GM19468 (cell line): ENCODE measurements around the gene CTRB1.

Source experiments
- ATAC-seq: cut with Tn5 transposase; IDR thresholded peaks from one replicate; pipeline ENCODE4 v1.9.1; 2021; ENCODE audit warnings: mild to moderate bottlenecking, moderate library complexity, moderate number of reproducible peaks; ENCODE audit not compliant: unreplicated experiment; ENCODE audit errors: extremely low read depth

The CTRB1 gene

DNA sequence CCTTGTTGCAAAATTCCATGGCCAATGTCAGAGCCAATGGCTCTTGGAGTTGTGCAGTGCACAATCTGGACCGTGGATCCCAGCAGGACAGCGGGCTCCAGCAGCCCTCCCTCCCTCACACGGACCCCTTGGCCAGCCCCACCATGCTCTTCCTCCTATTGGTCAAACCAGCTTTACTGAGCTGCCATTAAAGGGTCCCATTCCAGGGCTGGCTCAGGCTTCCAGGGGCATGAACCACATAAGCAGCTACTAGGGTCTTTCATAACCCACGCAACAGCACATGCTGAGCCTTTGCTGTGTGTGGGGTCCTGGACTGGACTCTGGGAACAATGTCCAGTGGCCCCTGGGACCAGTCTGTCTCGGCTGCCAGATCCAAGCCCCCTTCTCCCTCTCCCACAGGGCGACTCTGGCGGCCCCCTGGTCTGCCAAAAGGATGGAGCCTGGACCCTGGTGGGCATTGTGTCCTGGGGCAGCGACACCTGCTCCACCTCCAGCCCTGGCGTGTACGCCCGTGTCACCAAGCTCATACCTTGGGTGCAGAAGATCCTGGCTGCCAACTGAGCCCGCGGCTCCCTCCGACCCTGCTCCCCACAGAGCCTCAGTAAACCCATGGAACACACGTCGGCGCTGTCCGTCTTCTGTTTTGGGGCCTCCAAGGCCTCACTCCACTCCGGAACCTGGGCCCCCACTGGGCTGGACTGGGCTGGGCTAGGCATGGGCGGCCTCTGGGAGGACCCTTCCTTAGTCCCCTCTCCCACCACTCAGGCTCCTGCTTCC lies 5.7 kb downstream of the CTRB1 start:
- ATAC-seq = no peak

DNA sequence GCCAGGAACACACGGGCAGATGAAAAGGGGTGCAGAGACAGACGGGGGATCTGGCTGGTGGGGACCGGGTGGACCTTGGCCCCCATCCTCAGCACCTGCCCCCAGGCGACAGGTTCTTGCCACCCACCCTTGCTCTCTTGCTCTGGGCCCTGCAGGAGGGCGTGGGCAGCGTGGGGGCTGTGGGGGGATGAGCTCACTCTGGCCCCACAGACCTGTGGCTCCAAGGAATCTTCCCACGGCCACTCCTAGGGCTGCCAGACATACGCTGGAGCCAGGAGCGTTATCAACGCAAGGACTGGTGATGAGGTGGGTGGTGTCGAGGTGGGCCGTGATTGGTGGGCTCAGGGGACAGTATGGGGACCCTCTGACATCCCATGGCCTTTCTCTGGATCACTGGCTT lies 6.3 kb downstream of the CTRB1 start:
- no peak for ATAC-seq

DNA sequence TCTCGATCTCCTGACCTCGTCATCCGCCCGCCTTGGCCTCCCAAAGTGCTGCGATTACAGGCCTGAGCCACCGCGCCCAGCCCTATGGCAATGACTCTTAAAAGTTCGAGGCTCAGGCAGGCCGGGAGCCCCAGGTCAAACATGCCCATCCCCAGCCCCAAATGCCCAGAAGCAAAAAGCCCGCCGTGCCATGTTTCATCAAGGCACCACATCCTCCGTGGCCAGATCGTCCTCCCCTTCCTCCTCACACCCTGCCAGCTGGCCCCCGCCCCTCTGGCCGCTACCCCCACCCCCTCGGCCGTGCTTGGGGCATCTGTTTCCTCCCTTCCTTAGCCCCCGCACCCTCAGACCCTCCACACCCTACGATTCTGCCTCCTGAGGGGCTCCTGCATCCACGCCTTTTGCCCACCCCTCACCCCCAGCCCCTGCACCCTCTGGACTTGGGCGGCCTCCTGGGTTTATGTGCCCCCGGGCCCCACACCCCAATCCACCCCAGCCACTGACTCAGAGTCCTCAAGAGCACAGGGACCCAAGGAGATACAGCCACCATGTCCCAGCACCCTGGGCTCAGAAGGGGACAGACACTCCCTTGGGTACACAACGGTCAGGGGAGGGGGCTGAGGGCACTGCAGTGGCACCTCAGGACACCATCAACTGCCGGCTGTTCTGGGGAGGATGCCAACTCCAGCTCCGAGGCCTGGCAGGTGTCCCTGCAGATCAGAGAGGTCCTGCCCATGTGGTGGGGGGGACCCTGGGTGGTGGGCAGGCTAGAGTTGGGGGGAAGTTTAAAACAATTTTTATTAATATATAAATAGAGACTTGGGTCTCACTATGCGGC lies 7.1 kb downstream of the CTRB1 start:
- no peak for ATAC-seq

DNA sequence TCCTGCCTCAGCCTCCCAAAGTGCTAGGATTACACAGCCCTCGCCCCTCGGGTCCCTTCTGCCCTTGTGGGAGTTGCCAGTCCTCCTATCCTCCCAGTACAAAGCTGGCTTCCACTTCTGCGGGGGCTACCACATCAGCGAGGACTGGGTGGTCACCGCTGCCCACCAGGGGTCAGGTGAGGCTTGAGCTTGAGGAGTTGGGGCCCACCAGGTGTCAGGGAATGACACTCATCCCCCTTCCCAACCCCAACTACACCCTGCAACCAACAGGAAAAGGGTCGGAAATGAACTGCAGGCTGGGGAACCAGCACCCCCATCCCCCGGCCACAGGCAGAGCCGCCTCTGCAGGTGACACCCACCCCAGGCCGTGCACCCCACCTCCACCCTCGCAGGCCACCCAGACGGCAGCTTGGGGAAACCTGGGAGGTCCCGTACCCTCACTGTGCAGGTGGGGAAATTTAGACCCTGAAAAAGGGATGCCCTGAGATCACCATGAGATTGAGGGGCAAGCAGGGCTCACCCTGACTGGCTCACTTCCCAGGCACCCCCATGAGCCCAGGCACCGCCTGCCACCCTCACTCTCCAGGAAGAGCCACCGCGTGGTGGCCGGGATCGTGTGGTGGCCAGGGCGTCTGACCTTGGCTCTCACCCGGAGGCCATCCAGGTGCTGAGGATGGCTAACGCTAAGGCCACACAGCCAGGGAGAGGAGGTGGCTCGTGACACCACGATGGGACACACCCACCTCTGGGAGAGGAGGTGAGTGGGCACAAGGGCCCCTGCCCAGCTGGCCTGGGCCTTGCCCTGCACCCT lies 8.0 kb downstream of the CTRB1 start:
- ATAC-seq = no peak

DNA sequence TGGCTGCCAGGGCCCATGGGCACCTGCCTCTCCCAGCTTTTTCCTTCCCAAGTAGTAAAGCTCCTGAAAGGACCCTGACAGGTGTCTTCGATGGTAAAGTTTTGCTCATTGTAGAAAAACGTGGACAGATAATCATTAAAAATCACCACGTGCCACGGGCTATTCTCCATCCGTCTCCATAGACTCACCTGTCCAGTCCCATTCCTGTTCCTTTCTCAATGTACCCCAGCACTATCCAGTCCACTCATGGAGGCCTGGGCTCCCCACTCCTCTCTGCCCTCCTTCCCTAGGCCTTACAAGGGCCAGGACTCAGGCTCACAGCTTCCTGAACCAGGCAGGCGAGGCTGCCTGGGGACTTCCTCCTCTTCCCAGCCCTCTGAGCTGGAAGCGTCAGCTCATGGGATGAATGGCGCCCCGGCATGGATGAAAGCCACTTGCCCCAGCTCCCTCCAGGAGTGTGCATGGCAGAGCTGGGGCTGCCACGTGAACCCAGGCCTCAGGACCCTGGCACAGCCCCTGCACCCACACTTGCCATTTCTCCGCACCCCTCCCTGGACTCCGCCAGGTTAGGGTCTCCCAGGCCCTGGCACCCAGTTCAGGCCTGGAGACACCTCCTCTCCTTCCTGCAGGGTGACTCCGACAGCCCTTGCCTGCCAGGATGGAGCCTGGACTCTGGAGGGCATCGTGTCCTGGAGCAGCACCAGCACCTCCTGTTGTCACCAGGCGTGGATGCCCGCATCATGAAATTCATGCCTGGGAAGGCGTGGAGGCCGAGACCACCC lies 8.8 kb downstream of the CTRB1 start:
- no peak for ATAC-seq

DNA sequence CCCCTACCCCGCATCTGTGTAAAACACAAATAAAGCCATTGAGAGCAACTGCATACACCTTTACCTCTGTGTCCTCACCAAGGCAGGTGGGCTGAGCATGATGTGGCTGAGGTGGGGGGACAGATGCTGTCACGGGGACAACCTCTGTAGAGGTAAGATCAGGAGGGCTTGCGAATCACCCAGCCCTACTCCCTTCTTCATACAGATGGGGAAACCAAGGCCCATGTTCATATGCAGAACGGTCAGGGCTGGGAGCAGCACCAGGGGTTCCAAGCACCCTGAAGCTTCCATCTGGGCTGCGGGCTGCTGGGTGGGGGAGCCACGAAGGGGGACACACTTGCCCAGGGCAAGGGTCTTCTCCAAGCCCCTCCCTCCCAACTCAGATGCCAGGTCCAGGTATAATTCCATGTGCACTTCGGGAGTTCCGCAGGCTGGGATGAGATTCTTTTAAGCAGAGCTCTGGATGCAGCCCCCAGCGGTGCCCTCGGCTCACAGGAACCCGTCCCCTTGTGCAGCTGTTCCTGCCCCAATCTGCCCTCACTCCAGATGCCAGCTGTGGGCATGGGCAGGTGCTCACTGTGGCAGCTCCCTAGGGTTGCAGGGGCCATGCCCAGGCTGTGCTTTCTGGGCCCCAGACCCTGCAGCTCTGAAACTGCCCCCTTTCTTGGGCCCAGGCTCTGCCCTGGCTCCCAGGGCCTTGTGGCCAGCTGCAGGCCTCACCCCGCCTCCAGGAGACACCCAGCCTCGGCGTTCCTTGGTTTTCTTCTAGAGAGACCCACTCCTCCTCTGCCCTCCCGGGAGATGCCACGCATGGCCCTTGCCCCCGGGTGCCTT lies 9.6 kb downstream of the CTRB1 start:
- ATAC-seq = no peak

DNA sequence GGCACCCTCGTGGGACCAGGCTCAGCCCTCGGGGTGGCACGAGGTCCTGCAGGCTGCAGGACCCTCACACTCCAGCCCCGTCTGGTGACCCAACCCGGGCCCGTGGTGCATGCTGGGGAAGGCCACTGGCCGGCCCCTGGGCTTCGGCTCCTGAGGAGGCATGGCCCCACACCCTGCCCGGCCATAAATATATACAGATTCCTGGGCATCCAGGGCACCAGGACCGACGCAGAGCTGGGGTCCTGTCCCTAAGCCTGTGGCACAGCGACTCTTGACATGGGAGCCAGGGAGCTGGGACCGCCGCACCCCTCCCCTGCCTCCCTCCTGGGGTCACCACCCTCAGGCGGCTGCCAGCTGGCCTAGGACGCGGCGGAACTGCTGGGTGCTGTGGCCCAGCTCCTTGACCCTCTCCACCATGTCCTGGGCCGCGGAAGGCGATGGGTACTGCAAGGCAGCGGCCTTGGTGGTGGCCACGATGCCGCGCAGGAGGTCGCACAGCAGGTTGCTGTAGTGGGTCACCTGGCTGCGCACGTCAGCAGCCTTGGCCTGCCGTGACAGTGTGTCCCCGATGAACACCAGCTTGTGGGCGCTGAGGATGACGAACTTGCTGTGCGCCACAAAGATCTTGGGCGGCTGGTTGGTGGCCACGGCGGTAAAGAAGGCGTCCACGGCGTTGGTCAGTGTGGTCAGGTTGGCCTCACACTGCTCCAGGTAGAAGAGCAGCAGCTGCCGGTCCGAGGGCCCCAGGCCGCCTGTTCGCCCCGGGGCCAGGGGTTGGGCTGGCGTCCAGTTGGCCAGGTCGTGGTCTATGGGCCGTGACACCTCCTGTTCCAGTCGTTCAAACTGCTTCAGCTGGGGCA lies 10.6 kb downstream of the CTRB1 start:
- ATAC-seq = no peak

DNA sequence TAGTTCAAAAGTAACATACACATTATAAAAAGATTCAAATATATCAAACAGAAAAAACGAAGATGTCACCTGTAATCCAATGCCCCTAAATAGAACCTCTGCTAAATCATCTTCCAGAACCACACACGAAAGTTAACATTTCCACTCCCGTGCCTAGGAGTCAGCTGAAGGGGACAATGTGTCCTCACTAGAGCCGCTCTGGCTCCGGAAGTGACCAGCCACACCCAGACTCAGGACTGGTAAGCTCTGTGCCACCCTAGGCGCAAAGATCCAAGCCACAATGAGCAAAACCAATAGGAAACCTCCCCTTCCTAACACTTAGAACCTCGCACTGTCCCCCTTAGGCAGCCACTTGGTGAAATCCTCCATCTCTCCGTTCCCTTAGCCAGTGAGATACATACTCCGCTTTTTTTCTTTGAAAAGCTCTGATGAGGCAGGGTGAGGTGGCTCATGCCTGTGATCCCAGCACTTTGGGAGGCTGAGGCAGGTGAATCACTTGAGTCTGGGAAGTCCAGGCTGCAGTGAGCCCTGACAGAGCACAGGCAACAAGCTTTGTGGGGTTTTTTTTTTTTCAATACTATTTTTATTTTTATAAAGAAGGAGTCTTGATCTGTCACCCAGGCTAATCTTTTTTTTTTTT lies 11.8 kb downstream of the CTRB1 start:
- no peak for ATAC-seq

DNA sequence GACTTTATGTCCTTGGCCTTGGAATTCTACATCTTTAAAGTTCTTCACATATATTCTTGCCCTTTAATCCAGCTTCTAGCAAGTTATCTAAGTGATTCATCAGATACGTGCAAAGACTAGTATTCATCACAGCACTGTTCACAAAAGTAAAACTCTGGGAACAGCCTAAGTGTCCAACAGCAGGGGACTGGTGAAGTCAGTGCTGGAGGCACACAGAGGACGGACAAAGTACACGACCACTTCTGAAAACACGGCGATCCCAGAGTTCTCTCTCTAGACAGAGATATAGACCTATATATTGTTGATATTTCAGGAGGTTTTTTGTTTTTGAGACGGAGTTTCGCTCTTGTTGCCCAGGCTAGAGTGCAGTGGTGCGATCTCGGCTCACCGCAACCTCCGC lies 12.8 kb downstream of the CTRB1 start:
- no peak for ATAC-seq

DNA sequence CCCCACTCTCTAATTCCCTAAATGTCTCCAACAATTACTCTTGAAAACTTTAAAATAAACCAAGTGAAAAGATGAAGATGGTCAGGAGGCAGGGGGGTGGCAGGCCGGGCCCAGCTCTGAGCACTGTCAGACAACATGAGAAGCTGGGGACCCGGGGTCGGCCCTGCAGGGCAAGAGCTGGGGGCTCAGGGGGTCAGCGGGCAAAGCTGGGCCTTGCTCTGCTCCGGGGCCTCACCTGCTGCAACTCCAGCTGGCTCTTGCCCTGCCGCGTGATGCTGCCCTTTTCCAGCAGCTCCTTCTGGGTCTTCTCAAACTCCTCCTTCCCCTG lies 14.8 kb downstream of the CTRB1 start:
- no peak for ATAC-seq

DNA sequence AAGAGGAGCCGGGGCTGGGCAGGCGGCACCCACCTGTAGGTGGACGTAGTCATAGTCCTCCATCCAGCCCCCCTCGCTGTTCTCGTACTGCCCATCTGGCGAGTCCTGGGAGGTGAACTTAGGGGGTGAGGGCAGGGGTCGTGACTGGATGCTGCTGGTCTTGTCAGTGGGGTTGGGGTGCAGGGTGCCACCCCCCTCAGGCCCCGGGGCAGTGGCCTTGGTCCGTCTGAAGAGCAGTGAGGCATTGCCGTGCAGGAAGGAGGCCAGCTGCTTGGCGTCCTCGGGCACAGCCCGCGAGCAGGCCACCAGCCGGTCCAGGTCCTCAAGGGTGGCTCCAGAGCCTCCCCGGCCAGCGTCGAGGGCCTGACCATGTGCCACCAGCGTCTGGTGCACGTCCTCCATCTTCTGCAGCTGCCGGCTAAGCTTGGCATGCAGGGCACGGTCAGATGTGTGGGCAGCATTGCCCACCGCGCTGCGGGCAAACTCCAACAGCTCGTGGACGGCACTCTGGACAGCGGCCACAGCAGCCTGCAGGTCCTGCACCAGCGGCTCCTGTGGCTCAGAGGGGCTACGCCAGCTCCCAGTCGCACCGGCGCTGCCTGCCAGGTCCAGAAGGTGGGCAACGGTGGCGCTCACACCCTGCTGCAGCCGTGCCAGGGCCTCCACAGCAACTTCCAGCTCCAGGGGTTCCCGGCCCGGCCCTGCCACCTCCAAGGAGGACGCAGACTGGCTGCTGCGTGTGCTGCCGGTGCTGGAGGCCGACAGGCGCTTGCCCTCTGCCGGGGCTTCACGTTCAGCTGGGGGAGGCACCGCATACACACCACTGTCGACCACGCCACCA lies 16.3 kb downstream of the CTRB1 start:
- no peak for ATAC-seq

DNA sequence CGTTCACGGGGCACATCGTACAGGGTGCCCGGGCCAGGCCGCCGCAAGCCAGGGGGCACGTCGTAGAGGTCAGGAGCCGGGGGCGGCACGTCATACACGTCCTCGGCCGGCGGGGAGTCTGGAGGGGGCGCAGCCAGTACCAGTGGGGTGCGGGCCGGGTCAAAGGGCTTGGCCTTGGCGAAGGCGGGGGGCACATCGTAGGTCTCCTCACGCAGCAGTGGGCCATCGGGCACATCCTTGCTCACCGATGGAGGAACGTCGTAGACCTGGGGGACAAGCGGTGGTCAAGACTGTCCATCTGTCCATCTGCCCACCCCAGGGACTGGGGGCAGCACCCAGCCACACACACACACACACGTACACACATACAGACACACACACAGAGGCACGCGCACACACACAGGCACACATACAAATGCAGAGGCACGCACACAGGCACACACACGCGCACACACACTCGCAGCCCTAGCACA lies 17.0 kb downstream of the CTRB1 start:
- no peak for ATAC-seq

DNA sequence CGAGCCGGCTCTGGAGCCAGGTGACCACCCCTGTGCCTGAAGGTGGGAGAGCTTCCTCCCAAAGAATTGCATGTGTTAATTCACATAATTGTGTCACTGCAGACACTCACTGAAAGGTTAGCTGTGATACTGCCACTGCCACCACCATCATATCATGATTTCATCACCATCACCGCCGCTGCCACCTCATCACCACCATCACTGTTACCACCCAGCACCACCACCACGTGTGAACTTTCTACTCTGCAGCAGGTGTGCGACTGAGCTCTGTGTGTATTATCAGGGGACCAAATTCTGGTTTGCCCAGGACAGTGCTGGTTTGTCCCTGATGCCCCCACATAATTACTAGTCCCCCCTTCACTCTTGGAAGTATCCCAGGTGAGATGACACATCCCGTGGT lies 17.4 kb downstream of the CTRB1 start:
- no peak for ATAC-seq

DNA sequence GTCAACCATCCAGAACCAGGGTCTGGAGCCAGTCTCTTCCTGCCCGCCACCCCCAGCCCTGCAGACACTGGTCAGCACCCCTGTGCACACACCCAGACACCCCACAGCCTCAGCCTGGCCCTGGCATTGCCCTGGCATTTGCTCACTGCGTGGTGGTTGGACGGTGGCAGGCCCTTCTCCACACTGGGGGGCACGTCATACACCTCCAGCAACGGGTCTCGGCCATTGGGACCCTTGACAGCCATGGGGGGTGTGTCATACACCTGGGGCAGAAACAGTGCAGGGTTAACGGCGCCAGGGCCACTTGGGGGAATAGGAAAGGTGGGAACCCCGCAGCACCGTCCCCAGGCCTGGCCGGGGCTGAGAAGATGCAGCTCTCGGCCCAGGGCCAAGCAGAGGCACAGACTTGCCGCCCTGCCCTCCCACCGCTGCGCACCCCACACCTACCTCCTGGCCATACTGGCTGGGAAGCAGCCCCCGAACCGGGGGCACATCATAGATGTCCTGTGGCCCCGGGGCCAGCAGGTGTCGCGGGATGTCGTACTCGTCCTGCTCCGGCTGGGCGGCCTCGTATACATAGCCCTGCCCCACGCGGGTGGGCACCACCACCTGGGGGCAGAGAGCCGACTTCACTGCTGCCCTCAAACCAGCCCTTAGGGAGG lies 18.1 kb downstream of the CTRB1 start:
- no peak for ATAC-seq

DNA sequence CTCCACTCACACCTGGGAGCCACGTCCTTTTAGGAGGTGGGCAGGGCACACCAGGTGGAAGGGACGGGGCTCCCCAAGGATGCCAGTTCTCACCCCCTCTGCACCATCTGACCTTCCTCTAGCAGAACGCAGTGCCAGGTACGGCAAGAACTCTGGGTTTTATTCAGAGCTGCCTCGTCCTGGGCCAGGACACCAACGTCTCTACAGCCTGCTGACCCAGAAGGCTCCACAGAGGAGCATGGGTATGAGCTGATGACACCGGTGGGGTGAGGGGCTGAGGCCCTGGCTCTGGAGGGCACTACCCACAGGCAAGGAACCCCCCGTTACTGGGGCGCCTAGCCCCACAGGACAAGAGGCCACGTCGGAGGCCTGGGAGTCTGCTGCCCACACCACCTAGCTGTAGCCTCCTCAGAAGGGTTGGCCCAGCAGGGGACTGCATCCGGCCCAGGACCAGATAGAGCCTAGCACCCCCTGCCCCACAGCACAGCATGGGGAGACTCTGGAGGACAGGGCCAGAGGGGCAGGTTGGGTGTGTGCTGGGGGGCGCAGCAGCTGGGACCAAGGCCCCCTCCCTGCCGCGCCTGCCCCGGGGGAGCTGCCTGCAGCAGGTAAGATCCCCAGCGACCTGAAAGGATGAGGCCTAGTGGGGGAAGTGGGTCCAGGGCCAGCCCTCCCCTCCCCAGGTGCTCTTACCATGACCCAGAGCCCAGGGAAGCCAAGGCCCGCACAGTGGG lies 18.8 kb downstream of the CTRB1 start:
- no peak for ATAC-seq
